Lung (tissue), 12 donors: ENCODE measurements around the gene LIX1L. TPM values are rescaled to one million over a fixed set of nuclear protein-coding genes. Genes with fewer than 3 reads are reported as not detected.

Source experiments
- ATAC-seq: fragments of 200-7000 bp; cut with Tn5 transposase; one replicate; pipeline ENCODE4 v1.9.1; 2020; ENCODE audit warnings: moderate number of reproducible peaks; ENCODE audit not compliant: insufficient read depth, low FRiP score
- DNase-seq, 3 donors: peaks; one replicate each; pipeline ENCODE4 v3.0.0-alpha.2; 2013 to 2017
- H3K27ac ChIP-seq, 2 donors: one replicate each; pipeline ENCODE4 v1.5.1; 2013; ENCODE audit warnings: mild to moderate bottlenecking in 2 of 2, moderate library complexity in 2 of 2, control low read depth in 1 of 2, inconsistent platforms in 1 of 2, low read depth in 1 of 2, low read length in 1 of 2
- H3K27me3 ChIP-seq, 3 donors: one replicate each; pipeline ENCODE4 v1.5.1; 2013; ENCODE audit warnings: low read length in 2 of 3; ENCODE audit not compliant: control insufficient read depth in 3 of 3, insufficient read depth in 3 of 3
- H3K36me3 ChIP-seq, 4 donors: one replicate each; pipeline ENCODE4 v1.5.1; 2013; ENCODE audit warnings: low read length in 4 of 4, mild to moderate bottlenecking in 1 of 4, moderate library complexity in 1 of 4; ENCODE audit not compliant: control insufficient read depth in 4 of 4, insufficient read depth in 4 of 4
- H3K4me1 ChIP-seq, 5 donors: one replicate each; pipeline ENCODE4 v1.5.1; 2013; ENCODE audit warnings: low read length in 5 of 5, mild to moderate bottlenecking in 2 of 5, moderate library complexity in 1 of 5; ENCODE audit not compliant: control insufficient read depth in 5 of 5, insufficient read depth in 5 of 5
- H3K4me3 ChIP-seq: one replicate; pipeline ENCODE4 v1.5.1; 2013; ENCODE audit warnings: mild to moderate bottlenecking, control low read depth, moderate library complexity
- H3K9ac ChIP-seq, 2 donors: one replicate each; pipeline ENCODE4 v1.5.1; 2013; ENCODE audit warnings: low read length in 2 of 2, control low read depth in 1 of 2; ENCODE audit not compliant: insufficient read depth in 1 of 2
- H3K9me3 ChIP-seq, 4 donors: one replicate each; pipeline ENCODE4 v1.5.1; 2013; ENCODE audit warnings: low read length in 3 of 4, mild to moderate bottlenecking in 1 of 4, moderate library complexity in 1 of 4; ENCODE audit not compliant: control insufficient read depth in 4 of 4, insufficient read depth in 3 of 4
- CTCF ChIP-seq: IDR thresholded peaks from 2 replicates; pipeline ENCODE4 v1.5.1; 2012; ENCODE audit warnings: mild to moderate bottlenecking; ENCODE audit errors: control extremely low read depth, extremely low read depth
- WGBS, 2 donors: extraction: QIAGEN DNeasy Blood & Tissue Kit; methylation state at CpG; one replicate each; pipeline ENCODE4 v1.1.7; 2013; 5-methylcytosine and 5-hydroxymethylcytosine counted together
- polyA plus RNA-seq, 2 donors: library from polyadenylated mRNA; stranded (reverse); fragments of 200-250 nt; gene quantifications; one replicate each; pipeline ENCODE4 v1.2.1, GENCODE V29; 2013
- total RNA-seq, 2 donors: library from RNA; depleted of rRNA in 1 of 2; stranded (reverse); fragments of >200 nt in 1 of 2; gene quantifications; one replicate each; pipeline ENCODE4 v1.2.1, GENCODE V29; 2014 to 2021
- donor health status: control.
- donor health status: control.
- donor health status: Bipolar disorder and iron deficiency.
- donor health status: healthy.
- donor health status: DM: yes; HTN: yes; CAD: no.

The LIX1L gene
- total and polyA plus RNA-seq, 4 donors: 7.0 to 30.9 (median 18.9) TPM

- H3K27ac ChIP-seq: peak overlapping the region in 1 of 2 donors; percentile 76
- H3K9me3 ChIP-seq: no peaks in the 10 kb centered on the region
- H3K4me1 ChIP-seq: peaks cover 0 to 43% (median 15%) of the 10 kb centered on the region in 5 donors
- no peak for TF ChIP-seq CTCF
- ATAC-seq: no peak
- no peak overlapping the region for H3K4me3 ChIP-seq
- H3K27me3 ChIP-seq: peaks cover 0 to 8% (median 0%) of the 10 kb centered on the region in 3 donors
- H3K9ac ChIP-seq: peak overlapping the region in 1 of 2 donors; percentile 67
- peaks cover 0 to 10% (median 4%) of the 10 kb centered on the region in 4 donors for H3K36me3 ChIP-seq
- peak in 1 of 3 donors; percentile 29 for DNase-seq
- WGBS, 2 donors: 44% methylated on average over 2 of the region's 2 CpGs
Observed at GRCh38 chr1:145955436-145955835, 2.4 kb downstream of the LIX1L start.

- Histone ChIP-seq H3K9me3 (no peaks in the 10 kb centered on the region), H3K4me1 (peaks cover 0 to 36% (median 12%) of the 10 kb centered on the region in 5 donors), H3K27me3 (peaks cover 0 to 8% (median 0%) of the 10 kb centered on the region in 3 donors), H3K36me3 (peaks cover 0 to 12% (median 4%) of the 10 kb centered on the region in 4 donors), H3K9ac (no peak overlapping the region), H3K27ac (no peak overlapping the region), H3K4me3 (no peak overlapping the region)
- no peak for TF ChIP-seq CTCF
- WGBS, 2 donors: 86 to 92% methylated on average over 6 of the region's 6 CpGs
- DNase-seq (no peak), ATAC-seq (no peak)
Observed at GRCh38 chr1:145953861-145954260, 4.0 kb downstream of the LIX1L start.

- 95 to 98% methylated on average over 3 of the region's 3 CpGs for whole genome bisulfite sequencing, 2 donors
- Histone ChIP-seq H3K9me3 (no peaks in the 10 kb centered on the region), H3K4me3 (no peak overlapping the region), H3K9ac (no peak overlapping the region), H3K27me3 (peaks cover 0 to 8% (median 0%) of the 10 kb centered on the region in 3 donors), H3K36me3 (peaks cover 0 to 12% (median 4%) of the 10 kb centered on the region in 4 donors), H3K27ac (no peak overlapping the region), H3K4me1 (peaks cover 0 to 28% (median 12%) of the 10 kb centered on the region in 5 donors)
- DNase-seq (no peak), ATAC-seq (no peak)
- no peak for TF ChIP-seq CTCF
Observed at GRCh38 chr1:145952903-145953302, 4.9 kb downstream of the LIX1L start.

GRCh38 chr1:145951526-145951925, 6.3 kb downstream of the LIX1L start:
- Histone ChIP-seq H3K27ac (peak overlapping the region in 1 of 2 donors; percentile 18), H3K27me3 (peaks cover 0 to 8% (median 0%) of the 10 kb centered on the region in 3 donors), H3K9me3 (no peaks in the 10 kb centered on the region), H3K4me1 (peaks cover 0 to 26% (median 12%) of the 10 kb centered on the region in 5 donors), H3K9ac (no peak overlapping the region), H3K36me3 (peaks cover 0 to 16% (median 9%) of the 10 kb centered on the region in 4 donors), H3K4me3 (no peak overlapping the region)
- TF ChIP-seq CTCF: no peak
- DNase-seq (no peak), ATAC-seq (no peak)
- WGBS, 2 donors: 92 to 100% methylated on average over 1 of the region's 1 CpG
